HEK293 (cell line): Measurements from ENCODE around the gene CEBPG.

Experiments
- CTCF ChIA-PET: fragments of 350-600 bp; formaldehyde crosslinking; extraction: SDS; loops from one replicate; lab custom pipeline; 2021; ENCODE audit warnings: antibody characterized with exemption; lab: Yijun Ruan, JAX
- POLR2A ChIA-PET: fragments of 300-600 bp; formaldehyde crosslinking; extraction: SDS; loops from one replicate; lab custom pipeline; 2020; ENCODE audit warnings: antibody characterized with exemption, inconsistent platforms; lab: Yijun Ruan, JAX
- H3K27ac ChIP-seq: fragments of 200-500 bp; sonication (Bioruptor generic); 2 replicates; pipeline ENCODE4 v1.5.1; 2014; ENCODE audit warnings: low read depth, low read length, control low read depth, inconsistent platforms; ENCODE audit errors: extremely low read depth
- H3K36me3 ChIP-seq, 2 experiments: fragments of 200-500 bp in 1 of 2; sonication (Bioruptor generic) in 1 of 2; 1 replicate in 1 of 2; 2 replicates in 1 of 2; pipeline ENCODE4 v1.5.1; 2014 to 2017; ENCODE audit warnings: inconsistent platforms in 2 of 2, low read length in 2 of 2; ENCODE audit not compliant: control insufficient read depth in 2 of 2, insufficient read depth in 1 of 2
- H3K4me1 ChIP-seq: fragments of 200-500 bp; sonication (Bioruptor generic); 2 replicates; pipeline ENCODE4 v1.5.1; 2014; ENCODE audit warnings: mild to moderate bottlenecking, low read length, inconsistent platforms; ENCODE audit not compliant: control insufficient read depth, insufficient read depth
- H3K4me3 ChIP-seq: 2 replicates; pipeline ENCODE4 v1.5.1; 2011; ENCODE audit warnings: low read depth, mild to moderate bottlenecking, control low read depth, low read length, moderate library complexity
- H3K9me3 ChIP-seq: fragments of 200-500 bp; sonication (Bioruptor generic); 2 replicates; pipeline ENCODE4 v1.5.1; 2014; ENCODE audit warnings: low read depth, low read length, inconsistent platforms; ENCODE audit not compliant: control insufficient read depth, insufficient read depth
- GLIS1 ChIP-seq: fragments of 450-650 bp; formaldehyde crosslinking; IDR thresholded peaks from 2 replicates; pipeline ENCODE4 v1.5.1; 2016; ENCODE audit warnings: missing biosample characterization, missing genetic modification characterization
- GLIS2 ChIP-seq: fragments of 450-650 bp; formaldehyde crosslinking; IDR thresholded peaks from 2 replicates; pipeline ENCODE4 v1.5.1; 2016; ENCODE audit warnings: missing biosample characterization, missing genetic modification characterization
- RBAK ChIP-seq: fragments of 450-650 bp; formaldehyde crosslinking; IDR thresholded peaks from 2 replicates; pipeline ENCODE4 v1.5.1; 2016; ENCODE audit warnings: missing biosample characterization, missing genetic modification characterization
- SCRT1 ChIP-seq: fragments of 450-650 bp; formaldehyde crosslinking; IDR thresholded peaks from 2 replicates; pipeline ENCODE4 v1.5.1; 2016; ENCODE audit warnings: missing biosample characterization, missing genetic modification characterization, borderline replicate concordance
- SP3 ChIP-seq: fragments of 450-650 bp; formaldehyde crosslinking; IDR thresholded peaks from 2 replicates; pipeline ENCODE4 v1.5.1; 2016; ENCODE audit warnings: missing biosample characterization, missing genetic modification characterization
- ZFP3 ChIP-seq: fragments of 450-650 bp; formaldehyde crosslinking; IDR thresholded peaks from 2 replicates; pipeline ENCODE4 v1.5.1; 2016; ENCODE audit warnings: low read depth, missing biosample characterization, missing genetic modification characterization
- ZFP69B ChIP-seq: fragments of 450-650 bp; formaldehyde crosslinking; IDR thresholded peaks from 2 replicates; pipeline ENCODE4 v1.5.1; 2016; ENCODE audit warnings: missing biosample characterization, missing genetic modification characterization
- ZIC2 ChIP-seq: fragments of 450-650 bp; formaldehyde crosslinking; IDR thresholded peaks from 2 replicates; pipeline ENCODE4 v1.5.1; 2016; ENCODE audit warnings: missing biosample characterization, missing genetic modification characterization
- ZNF112 ChIP-seq: fragments of 450-650 bp; formaldehyde crosslinking; IDR thresholded peaks from 2 replicates; pipeline ENCODE4 v1.5.0; 2017; ENCODE audit warnings: missing biosample characterization, missing genetic modification characterization
- ZNF138 ChIP-seq: fragments of 450-650 bp; formaldehyde crosslinking; IDR thresholded peaks from 2 replicates; pipeline ENCODE4 v1.5.1; 2016; ENCODE audit warnings: missing biosample characterization, missing genetic modification characterization, borderline replicate concordance
- ZNF155 ChIP-seq: fragments of 450-650 bp; formaldehyde crosslinking; IDR thresholded peaks from 2 replicates; pipeline ENCODE4 v1.5.1; 2016; ENCODE audit warnings: missing biosample characterization, missing genetic modification characterization
- ZNF341 ChIP-seq: fragments of 450-650 bp; formaldehyde crosslinking; IDR thresholded peaks from 2 replicates; pipeline ENCODE4; 2016; ENCODE audit warnings: low read depth, missing biosample characterization, missing genetic modification characterization
- ZNF426 ChIP-seq: fragments of 450-650 bp; formaldehyde crosslinking; IDR thresholded peaks from 2 replicates; pipeline ENCODE4 v1.5.1; 2017; ENCODE audit warnings: missing biosample characterization, missing genetic modification characterization, mild to moderate bottlenecking, inconsistent platforms, moderate library complexity
- ZNF521 ChIP-seq: fragments of 450-650 bp; formaldehyde crosslinking; IDR thresholded peaks from 2 replicates; pipeline ENCODE4 v1.5.1; 2017; ENCODE audit warnings: missing biosample characterization, mild to moderate bottlenecking, missing genetic modification characterization
- ZNF544 ChIP-seq: fragments of 450-650 bp; formaldehyde crosslinking; IDR thresholded peaks from 2 replicates; pipeline ENCODE4 v1.5.0; 2017; ENCODE audit warnings: missing biosample characterization, missing genetic modification characterization
- ZNF558 ChIP-seq: fragments of 450-650 bp; formaldehyde crosslinking; IDR thresholded peaks from 2 replicates; pipeline ENCODE4 v1.5.1; 2016; ENCODE audit warnings: missing biosample characterization, missing genetic modification characterization
- ZNF600 ChIP-seq: fragments of 450-650 bp; formaldehyde crosslinking; IDR thresholded peaks from 2 replicates; pipeline ENCODE4 v1.5.1; 2016; ENCODE audit warnings: missing biosample characterization, missing genetic modification characterization
- ZNF707 ChIP-seq: fragments of 450-650 bp; formaldehyde crosslinking; IDR thresholded peaks from 2 replicates; pipeline ENCODE4 v1.5.1; 2016; ENCODE audit warnings: missing biosample characterization, missing genetic modification characterization
- ZNF768 ChIP-seq: fragments of 450-650 bp; formaldehyde crosslinking; IDR thresholded peaks from 2 replicates; pipeline ENCODE4 v1.5.1; 2018; ENCODE audit warnings: missing biosample characterization, mild to moderate bottlenecking, missing genetic modification characterization
- ZNF785 ChIP-seq: fragments of 450-650 bp; formaldehyde crosslinking; IDR thresholded peaks from 2 replicates; pipeline ENCODE4 v1.5.1; 2016; ENCODE audit warnings: missing biosample characterization, missing genetic modification characterization
- ZSCAN23 ChIP-seq: fragments of 450-650 bp; formaldehyde crosslinking; IDR thresholded peaks from 2 replicates; pipeline ENCODE4 v1.5.1; 2016; ENCODE audit warnings: missing biosample characterization, missing genetic modification characterization
- TF ChIP-seq, protein P1 (sequence below): fragments of 450-650 bp; formaldehyde crosslinking; IDR thresholded peaks from 2 replicates; pipeline ENCODE4 v1.5.1; 2016; ENCODE audit warnings: missing biosample characterization, missing genetic modification characterization
- TF ChIP-seq, protein P2 (sequence below): fragments of 450-650 bp; formaldehyde crosslinking; IDR thresholded peaks from 2 replicates; pipeline ENCODE4 v1.5.1; 2016; ENCODE audit warnings: missing biosample characterization, missing genetic modification characterization
- TF ChIP-seq, protein P3 (sequence below): fragments of 450-650 bp; formaldehyde crosslinking; IDR thresholded peaks from 2 replicates; pipeline ENCODE4 v1.5.1; 2016; ENCODE audit warnings: missing biosample characterization, missing genetic modification characterization
- TF ChIP-seq, protein P4 (sequence below): fragments of 450-650 bp; formaldehyde crosslinking; IDR thresholded peaks from 2 replicates; pipeline ENCODE4 v1.5.1; 2016; ENCODE audit warnings: missing biosample characterization, missing genetic modification characterization, borderline replicate concordance

The CEBPG gene

DNA sequence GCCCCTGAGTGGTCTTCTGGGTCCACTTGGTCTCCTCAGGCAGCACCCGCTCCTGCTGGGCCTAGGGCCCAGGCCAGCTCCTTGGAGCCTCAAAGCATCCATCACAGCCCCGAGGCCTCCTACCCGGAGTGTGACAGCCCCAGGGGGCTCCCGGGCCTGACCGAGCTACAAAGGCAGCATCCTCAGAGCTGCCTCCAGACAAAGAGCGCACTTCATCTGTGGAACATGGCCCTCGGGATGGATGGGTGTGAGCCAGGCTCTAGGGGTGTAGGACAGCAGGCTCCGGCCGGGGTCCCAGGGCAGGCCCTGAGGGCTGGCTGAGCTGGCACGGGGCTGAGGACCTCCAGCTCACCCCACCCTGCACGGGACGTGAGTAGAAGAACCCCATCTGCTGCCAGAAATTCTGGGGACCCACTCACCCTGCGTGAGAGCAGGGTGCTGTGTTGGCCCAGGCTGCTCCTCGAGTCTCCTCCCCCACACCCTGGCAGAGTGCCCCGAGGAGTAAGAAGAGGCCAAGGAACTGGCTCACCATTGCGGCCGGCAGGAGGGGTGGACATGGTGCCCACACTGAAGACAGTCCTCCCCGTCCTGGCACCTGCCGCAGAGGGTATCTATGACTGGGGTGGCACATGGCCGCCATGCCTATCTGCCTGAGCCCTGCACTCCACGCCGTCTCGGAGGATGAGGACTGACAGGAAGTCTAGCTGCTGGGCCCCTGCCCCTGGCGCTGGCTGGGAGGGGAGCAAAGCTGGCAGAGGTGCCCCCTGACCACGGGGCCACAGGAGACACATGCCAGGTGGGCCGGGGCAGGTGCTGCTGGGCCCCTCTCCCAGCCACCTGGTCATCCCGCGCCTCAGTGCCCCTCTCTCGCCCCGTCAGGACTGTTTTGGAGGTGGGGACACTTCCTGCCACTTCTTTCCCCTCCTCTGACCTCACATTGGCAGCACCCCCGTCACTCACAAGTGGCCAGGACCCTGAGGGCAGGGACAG lies 22.3 kb downstream of the CEBPG start:
- Histone ChIP-seq H3K4me1 (peaks cover 9% of the 10 kb centered on the region), H3K9me3 (no peaks in the 10 kb centered on the region), H3K4me3 (no peak overlapping the region), H3K36me3 (no peaks in the 10 kb centered on the region)
- POLR2A ChIA-PET, result interaction anchor here (1.1 kb wide), 1 partner anchor 10 kb away, joined by 3 read pairs; no protein-coding TSS in a partner anchor
- no peak for TF ChIP-seq ZNF768 (tag by site-specific recombination)
- TF ChIP-seq, protein P1, sequence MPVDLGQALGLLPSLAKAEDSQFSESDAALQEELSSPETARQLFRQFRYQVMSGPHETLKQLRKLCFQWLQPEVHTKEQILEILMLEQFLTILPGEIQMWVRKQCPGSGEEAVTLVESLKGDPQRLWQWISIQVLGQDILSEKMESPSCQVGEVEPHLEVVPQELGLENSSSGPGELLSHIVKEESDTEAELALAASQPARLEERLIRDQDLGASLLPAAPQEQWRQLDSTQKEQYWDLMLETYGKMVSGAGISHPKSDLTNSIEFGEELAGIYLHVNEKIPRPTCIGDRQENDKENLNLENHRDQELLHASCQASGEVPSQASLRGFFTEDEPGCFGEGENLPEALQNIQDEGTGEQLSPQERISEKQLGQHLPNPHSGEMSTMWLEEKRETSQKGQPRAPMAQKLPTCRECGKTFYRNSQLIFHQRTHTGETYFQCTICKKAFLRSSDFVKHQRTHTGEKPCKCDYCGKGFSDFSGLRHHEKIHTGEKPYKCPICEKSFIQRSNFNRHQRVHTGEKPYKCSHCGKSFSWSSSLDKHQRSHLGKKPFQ (tag by site-specific recombination), result no peak
- TF ChIP-seq ZIC2, result peak; percentile 84
- TF ChIP-seq ZNF600 (tag by site-specific recombination), result 0 out of 2 replicates have a peak, but pooled peaks have one; percentile 27
- TF ChIP-seq, protein P2, sequence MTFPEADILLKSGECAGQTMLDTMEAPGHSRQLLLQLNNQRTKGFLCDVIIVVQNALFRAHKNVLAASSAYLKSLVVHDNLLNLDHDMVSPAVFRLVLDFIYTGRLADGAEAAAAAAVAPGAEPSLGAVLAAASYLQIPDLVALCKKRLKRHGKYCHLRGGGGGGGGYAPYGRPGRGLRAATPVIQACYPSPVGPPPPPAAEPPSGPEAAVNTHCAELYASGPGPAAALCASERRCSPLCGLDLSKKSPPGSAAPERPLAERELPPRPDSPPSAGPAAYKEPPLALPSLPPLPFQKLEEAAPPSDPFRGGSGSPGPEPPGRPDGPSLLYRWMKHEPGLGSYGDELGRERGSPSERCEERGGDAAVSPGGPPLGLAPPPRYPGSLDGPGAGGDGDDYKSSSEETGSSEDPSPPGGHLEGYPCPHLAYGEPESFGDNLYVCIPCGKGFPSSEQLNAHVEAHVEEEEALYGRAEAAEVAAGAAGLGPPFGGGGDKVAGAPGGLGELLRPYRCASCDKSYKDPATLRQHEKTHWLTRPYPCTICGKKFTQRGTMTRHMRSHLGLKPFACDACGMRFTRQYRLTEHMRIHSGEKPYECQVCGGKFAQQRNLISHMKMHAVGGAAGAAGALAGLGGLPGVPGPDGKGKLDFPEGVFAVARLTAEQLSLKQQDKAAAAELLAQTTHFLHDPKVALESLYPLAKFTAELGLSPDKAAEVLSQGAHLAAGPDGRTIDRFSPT (tag by site-specific recombination), result peak; percentile 76
- TF ChIP-seq, all 188 proteins: peak for 3
- CTCF ChIA-PET, result interaction anchor here (0.5 to 5.3 kb wide), 8 partner anchors 11 to 766 kb away, joined by 3 to 41 read pairs (median 4); no protein-coding TSS in a partner anchor
- H3K27ac ChIP-seq, result no peak overlapping the region

GRCh38 chr19:33396701-33397535 lies 23.4 kb downstream of the CEBPG start:
- H3K4me3 ChIP-seq, result no peak overlapping the region
- CTCF ChIA-PET, result interaction anchor here (0.5 to 5.3 kb wide), 16 partner anchors 11 to 765 kb away, joined by 3 to 41 read pairs (median 5); no protein-coding TSS in a partner anchor
- peaks cover 8% of the 10 kb centered on the region for H3K4me1 ChIP-seq
- TF ChIP-seq ZFP3 (tag by site-specific recombination) (no peak), GLIS1 (tag by site-specific recombination) (peak; percentile 96), ZFP69B (tag by site-specific recombination) (no peak), ZSCAN23 (tag by site-specific recombination) (no peak), SCRT1 (tag by site-specific recombination) (no peak), ZIC2 (peak; percentile 100), ZNF155 (tag by site-specific recombination) (no peak), ZNF707 (tag by site-specific recombination) (no peak), ZNF426 (no peak), ZNF341 (tag by site-specific recombination) (peak; percentile 86), SP3 (tag by site-specific recombination) (no peak), ZNF558 (tag by site-specific recombination) (no peak), ZNF600 (tag by site-specific recombination) (peak; percentile 36; the same call in 1 of the 2 replicates), GLIS2 (tag by site-specific recombination) (peak; percentile 34; the same call in 1 of the 2 replicates), ZNF138 (tag by site-specific recombination) (no peak), RBAK (no peak), ZNF521 (tag by site-specific recombination) (no peak), ZNF785 (tag by site-specific recombination) (no peak), ZNF112 (no peak), ZNF544 (tag by site-specific recombination) (no peak)
- TF ChIP-seq, protein P3, sequence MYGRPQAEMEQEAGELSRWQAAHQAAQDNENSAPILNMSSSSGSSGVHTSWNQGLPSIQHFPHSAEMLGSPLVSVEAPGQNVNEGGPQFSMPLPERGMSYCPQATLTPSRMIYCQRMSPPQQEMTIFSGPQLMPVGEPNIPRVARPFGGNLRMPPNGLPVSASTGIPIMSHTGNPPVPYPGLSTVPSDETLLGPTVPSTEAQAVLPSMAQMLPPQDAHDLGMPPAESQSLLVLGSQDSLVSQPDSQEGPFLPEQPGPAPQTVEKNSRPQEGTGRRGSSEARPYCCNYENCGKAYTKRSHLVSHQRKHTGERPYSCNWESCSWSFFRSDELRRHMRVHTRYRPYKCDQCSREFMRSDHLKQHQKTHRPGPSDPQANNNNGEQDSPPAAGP (tag by site-specific recombination), result no peak
- TF ChIP-seq, protein P4, sequence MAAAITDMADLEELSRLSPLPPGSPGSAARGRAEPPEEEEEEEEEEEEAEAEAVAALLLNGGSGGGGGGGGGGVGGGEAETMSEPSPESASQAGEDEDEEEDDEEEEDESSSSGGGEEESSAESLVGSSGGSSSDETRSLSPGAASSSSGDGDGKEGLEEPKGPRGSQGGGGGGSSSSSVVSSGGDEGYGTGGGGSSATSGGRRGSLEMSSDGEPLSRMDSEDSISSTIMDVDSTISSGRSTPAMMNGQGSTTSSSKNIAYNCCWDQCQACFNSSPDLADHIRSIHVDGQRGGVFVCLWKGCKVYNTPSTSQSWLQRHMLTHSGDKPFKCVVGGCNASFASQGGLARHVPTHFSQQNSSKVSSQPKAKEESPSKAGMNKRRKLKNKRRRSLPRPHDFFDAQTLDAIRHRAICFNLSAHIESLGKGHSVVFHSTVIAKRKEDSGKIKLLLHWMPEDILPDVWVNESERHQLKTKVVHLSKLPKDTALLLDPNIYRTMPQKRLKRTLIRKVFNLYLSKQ (tag by site-specific recombination), result no peak
- TF ChIP-seq, all 188 proteins: peak for 5
- Histone ChIP-seq H3K36me3 (no peaks in the 10 kb centered on the region), H3K27ac (no peak overlapping the region), H3K9me3 (no peaks in the 10 kb centered on the region)
- POLR2A ChIA-PET, result interaction anchor here (1.6 to 2.7 kb wide), 2 partner anchors 11 to 23 kb away, joined by 3 to 17 read pairs; partner anchors contain the start of gene CEBPG
